Head of caudate nucleus (tissue), 42 donors: ENCODE results near the gene GGACT.
"Not testable (repeated sequence)": the region's sequence is repeated elsewhere in the genome, so short reads cannot be mapped to it uniquely, and the experiment has no call there.

Source experiments
- DNase-seq, 42 donors: peaks; one replicate each; pipeline versions ENCODE4 v3.0.0 to v3.0.0-alpha.2; 2020 to 2021; ENCODE audit warnings: mixed read lengths in 7 of 42
- intact Hi-C: fragments of 100-400 bp; cut with DNase I; formaldehyde crosslinking; loops from one replicate; pipeline ENCODE4 v1.15.0; 2022

The GGACT gene

GRCh38 chr13:100535426-100536135 lies 53.0 kb downstream of the GGACT start:
- DNase-seq, result peak in 4 of 42 donors; percentile 14 to 37 (median 32)
- intact Hi-C loops, result no loop called here

GRCh38 chr13:100534911-100535310 lies 53.7 kb downstream of the GGACT start:
- intact Hi-C loops, result no loop called here
- DNase-seq, result peak in 2 of 42 donors; percentile 20 to 21

DNA sequence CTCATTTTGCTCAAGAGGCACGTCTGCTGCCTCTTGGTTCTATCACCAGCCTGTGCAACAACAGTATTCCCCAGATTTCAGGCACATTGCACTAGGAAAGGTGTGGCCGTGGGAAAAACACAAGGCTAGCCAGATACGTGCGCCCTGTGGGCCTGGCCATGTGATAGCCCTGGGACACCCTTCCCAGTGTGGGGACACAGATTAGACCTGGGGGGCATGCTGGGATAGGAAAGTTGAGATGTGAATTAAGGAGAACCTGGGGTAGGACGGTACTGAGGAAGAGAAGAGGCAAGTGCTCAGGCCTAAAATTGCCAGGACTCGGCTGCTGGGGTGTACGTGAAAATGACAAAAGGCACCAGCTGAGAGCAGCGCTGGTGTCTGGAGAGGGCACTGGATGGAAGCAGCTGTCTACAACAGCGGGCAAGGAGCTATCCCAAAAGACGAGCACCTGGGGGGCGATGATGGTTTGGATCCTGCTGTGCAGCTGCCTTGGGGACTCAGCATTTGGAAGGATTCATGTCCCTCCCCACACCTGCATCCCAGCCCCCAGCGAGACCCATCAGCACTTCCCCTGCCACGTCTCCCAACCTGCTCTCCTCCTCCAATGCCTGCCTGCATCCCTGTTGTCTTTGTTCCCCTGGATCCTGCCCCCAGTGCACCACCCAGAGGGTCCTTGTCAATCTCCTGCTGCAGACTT lies 54.3 kb downstream of the GGACT start:
- peak in 5 of 42 donors; percentile 4 to 35 (median 22) for DNase-seq
- intact Hi-C loops, result no loop called here

- peak in 5 of 42 donors; percentile 3 to 39 (median 26) for DNase-seq
- intact Hi-C loops, result no loop called here
These were observed 55.0 kb downstream of the GGACT start for GRCh38 chr13:100533588-100534041.

DNA sequence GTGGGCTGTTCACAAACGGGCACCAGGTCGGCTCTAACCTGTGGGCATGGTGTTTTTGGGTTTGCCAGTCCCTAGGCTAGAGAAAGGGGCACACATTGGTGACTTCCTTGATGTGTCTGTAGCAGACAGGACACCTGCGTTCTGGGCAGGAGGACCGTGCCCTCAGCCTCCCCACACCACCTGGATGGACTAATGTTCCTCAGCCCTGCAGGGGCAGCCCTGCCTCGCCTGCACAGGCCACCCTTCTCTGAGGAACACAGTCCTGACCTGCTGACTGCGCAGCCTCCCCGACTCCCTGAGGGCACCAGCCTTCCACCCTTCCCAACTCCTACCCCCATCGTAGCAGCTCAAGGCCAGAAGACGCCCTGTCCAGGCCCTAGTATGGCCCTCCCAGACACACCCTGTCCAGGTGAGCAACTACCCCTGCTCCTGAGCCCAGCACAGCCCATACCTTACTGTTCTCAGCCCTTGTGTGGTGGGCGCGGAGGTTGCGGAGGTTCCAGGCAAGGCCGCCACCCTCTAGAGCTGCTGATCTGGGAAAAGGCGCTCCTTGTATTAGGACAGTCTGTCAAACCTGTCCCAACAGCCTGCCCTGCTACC lies 55.7 kb downstream of the GGACT start:
- peak in 6 of 42 donors; percentile 2 to 36 (median 18) for DNase-seq
- intact Hi-C loops, result no loop called here

DNA sequence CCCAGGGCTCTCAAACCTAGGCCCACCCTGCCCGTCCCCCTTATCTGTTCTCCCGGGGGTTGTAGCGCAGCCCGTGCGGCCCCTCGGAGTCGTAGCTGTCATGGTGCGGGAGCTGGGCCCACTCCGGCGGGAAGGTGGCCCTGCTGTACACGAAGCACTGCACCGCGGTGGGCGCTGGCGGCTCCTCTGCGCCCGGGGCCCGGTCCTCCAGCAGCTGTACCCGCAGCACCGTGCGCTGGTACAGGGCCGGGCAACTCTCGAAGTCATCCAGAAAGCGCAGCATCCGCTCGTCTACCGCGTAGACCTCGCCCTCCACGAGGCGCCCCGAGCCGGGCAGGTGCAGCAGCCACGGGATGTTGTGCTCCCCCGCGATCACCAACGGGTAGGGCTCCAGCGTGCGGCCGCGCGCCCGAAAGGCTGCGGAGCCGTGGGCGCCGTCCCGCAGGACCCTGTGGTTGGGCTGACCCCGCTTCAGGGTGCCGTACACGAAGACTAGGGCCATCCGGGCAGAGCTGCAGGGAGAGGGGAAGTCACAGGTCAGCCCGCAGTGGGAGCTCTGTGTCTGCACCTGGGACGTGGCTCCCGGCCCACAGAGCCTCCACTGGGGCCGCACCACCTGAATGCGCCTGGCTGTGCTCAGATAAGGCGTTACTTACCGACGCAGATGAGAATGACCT lies 56.4 kb downstream of the GGACT start:
- peak in 3 of 42 donors; percentile 13 to 25 (median 25) for DNase-seq
- intact Hi-C loops, result no loop called here

- intact Hi-C loops, result no loop called here
- peak in 38 of 42 donors; percentile 16 to 68 (median 46) for DNase-seq
These were observed 57.8 kb downstream of the GGACT start for GRCh38 chr13:100530671-100531213.

DNA sequence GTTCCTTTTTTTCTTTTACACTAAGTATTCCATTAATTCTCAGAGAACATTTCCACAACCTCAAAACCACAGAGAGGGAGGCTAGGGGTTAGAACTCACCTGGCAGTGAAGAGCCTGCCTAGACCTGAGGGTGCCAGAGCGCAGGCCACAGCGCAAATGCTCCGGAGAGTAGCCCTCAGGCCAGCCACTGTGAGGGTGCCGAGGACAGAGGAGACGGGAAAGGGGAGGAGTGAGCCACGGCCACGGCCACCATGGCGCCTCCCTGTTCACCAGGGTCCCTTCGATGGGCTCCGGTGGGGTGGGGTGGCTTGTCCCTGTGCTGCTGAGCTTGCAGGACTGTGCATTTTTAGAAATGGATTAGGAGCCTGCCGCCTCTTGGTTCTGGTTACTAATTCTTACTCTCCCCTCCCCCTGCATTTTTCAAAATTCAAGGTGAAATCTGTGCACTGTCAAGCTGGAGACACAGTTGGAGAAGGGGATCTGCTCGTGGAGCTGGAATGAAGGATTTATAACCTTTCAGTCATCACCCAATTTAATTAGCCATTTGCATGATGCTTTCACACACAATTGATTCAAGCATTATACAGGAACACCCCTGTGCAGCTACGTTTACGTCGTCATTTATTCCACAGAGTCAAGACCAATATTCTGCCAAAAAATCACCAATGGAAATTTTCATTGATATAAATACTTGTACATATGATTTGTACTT lies 58.8 kb downstream of the GGACT start:
- DNase-seq, result peak in 2 of 42 donors; percentile 6 to 14
- intact Hi-C loops, result no loop called here

- intact Hi-C loops, result no loop called here
- DNase-seq, result peak in 3 of 42 donors; percentile 2 to 9 (median 6)
These were observed 59.8 kb downstream of the GGACT start for GRCh38 chr13:100528820-100529219.

GRCh38 chr13:100528353-100528752 lies 60.2 kb downstream of the GGACT start:
- DNase-seq, result peak in 3 of 42 donors; percentile 5 to 12 (median 9)
- intact Hi-C loops, result no loop called here

DNA sequence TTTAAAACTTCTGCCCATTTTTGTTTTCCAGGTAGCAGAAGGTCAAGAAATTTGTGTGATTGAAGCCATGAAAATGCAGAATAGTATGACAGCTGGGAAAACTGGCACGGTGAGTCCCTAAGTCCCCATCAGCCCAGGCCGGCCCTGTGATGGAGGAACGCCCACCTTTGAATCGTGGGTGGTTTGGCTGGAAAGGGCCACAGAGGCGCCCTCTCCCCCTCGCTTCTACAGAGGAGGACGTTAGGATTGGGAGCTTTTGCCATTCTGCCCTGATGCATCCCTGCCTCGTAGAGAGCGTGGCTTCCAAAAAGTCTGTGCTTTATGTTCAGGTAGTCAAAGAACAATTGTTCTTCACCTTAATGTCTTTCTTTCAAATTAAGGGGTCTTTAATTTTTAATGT lies 60.9 kb downstream of the GGACT start:
- intact Hi-C loops, result no loop called here
- DNase-seq, result peak in 2 of 42 donors; percentile 5 to 9

DNA sequence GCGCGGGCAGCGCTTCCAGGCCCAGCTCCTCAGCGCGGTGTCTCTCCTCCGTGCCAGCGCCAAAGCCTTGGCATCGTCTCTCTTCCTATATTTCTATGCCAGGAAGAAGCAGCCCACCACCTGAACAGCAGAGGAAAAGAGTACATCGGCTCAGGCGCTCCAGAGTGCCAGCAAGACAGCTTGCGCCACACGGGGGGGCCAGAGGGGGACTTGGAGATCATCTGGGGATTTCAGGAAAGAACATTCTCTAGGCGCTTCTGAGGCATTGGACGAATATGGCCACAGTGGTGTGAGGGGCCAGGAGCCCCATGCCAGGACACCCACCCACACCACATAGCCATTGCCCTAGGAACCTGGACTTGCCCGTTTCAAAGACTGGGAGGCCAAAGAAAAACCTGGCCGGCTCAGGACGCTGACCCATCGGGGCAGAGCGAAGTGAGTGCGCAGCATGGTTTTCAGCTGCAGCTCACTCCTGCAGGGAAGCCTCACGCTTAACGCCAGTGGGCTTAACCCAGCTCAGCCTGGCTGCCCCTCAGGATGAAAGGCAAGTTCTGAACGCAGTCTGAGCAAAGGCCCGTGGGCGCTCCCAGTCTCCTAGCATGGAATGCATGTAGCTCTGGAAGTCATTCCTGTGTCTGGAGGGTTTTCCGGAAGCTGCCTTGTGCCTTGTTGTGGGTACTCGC lies 62.1 kb downstream of the GGACT start:
- intact Hi-C loops, result no loop called here
- DNase-seq, result no peak

DNA sequence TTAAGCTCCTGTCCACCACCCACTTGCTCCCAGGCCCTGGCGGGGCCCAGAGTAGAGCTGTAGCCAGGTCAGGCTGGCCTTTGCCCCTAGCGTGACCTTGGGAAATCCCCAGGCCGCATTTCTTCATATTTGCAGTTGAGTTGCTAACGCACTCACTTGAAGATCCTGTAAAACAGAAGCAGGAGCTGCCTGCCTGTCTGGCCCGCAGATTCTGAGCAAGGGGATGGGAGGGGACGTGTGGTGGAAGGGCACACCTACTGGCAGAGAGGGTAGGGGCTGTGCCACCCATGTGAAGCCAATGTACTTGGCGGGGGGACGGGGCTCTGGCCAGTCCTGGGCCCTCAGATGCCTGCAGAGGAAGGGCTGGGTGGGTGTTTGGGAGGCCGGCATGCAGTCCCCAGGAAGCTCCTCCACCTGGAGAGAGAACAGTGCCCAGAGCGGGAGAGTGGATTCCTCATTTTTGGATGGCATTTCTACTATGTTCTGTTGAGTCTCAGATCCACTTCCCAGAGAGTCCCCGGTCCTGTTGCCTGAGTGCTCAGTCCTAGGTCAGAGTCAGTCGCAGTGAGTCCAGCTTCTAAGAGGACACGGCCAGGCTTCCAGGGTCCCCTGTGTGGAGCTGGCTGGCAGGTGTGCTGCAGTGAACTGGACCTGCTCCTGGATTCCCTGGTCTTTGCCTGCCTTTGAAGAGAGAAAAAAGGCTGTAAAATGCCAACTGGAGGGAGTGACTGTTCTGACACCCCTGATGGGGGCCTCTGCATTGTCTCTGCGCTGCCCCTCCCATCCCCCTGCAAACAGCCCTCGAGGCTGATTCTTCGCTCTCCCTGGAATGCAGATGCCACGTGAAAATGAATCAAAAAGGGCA lies 62.9 kb downstream of the GGACT start:
- intact Hi-C loops, result no loop called here
- DNase-seq, result no peak

DNA sequence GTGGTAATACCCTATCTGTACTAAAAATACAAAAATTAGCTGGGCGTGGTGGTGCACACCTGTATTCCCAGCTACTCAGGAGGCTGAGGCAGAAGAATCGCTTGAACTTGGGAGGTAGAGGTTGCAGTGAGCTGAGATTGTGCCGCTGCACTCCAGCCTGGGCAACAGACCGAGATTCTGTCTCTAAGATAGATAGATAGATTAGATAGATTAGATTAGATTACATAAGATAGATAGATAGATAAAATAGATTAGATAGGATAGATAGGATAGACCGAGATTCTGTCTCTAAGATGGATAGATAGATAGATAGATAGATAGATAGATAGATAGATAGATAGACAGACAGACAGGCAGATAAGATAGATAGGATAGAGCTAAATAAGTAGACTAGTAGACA lies 63.9 kb downstream of the GGACT start:
- DNase-seq, intact Hi-C loops: not testable (repeated sequence)

DNA sequence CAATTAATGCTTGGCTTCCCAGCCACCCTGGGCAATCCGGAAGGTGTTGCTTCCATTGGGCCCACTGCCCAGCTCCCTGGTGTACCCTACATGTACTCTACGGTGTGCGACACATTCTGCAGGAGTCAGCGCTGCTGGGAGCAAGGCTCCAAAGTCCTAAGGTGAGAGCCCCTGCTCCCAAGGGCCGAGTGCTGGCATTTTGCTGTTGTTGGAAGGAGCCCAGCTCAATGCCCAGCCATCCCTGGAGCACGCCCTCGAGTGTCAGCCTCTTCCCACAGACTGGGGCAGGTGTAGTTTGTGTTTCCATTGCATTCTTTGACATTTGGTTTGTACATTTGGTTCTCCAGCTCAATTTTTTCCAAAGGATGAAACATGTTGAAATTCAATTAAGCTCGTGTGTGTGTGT lies 64.6 kb downstream of the GGACT start:
- intact Hi-C loops, result no loop called here
- no peak for DNase-seq

GRCh38 chr13:100523411-100523810 lies 65.2 kb downstream of the GGACT start:
- intact Hi-C loops, result no loop called here
- DNase-seq, result no peak
